Measurements from ENCODE around the gene ASCC1.

Gene ASCC1

DNA sequence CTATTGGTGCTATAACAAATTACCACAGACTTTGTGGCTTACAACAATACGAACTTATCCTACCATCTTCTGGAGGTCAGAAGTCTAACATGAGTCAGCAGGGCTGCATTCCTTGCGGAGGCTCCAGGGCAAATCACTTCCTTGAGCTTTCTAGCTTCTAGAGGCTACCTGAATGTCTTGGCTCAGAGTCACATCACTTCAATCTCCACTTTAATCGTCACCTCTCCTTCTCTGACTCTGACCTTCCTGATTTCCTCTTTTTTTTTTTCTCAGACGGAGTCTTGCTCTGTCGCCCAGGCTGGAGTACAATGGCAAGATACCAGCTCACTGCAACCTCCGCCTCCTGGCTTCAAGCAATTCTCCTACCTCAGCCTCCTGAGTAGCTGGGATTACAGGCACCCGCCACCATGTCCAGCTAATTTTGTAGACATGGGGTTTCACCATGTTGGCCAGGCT lies 44.9 kb downstream of the ASCC1 start:
- H2AFZ ChIP-seq (ENCODE audit: low read depth, low read length, severe bottlenecking) = no peak overlapping the region
- H3K9me2 ChIP-seq (replicated peaks; ENCODE audit: insufficient read depth, low read length) = no peaks in the 10 kb centered on the region
- H3K4me3 ChIP-seq (ENCODE audit: insufficient read depth, low read length, poor library complexity, severe bottlenecking) = no peak overlapping the region
- no peaks in the 10 kb centered on the region for H3K79me2 ChIP-seq (ENCODE audit: insufficient read depth, low read length)
- no peak overlapping the region for H3K27ac ChIP-seq (ENCODE audit: low read depth, low read length)
- no peaks in the 10 kb centered on the region for H3K27me3 ChIP-seq (ENCODE audit: low read length)
- H3F3A ChIP-seq (ENCODE audit: insufficient read depth) = peaks cover 3% of the 10 kb centered on the region; the same call in 1 of the 2 replicates
- TF ChIP-seq CTCF (IDR thresholded peaks at IDR 0.05; ENCODE audit: insufficient read depth, low read length, poor library complexity, severe bottlenecking) = no peak
- TF ChIP-seq EZH2phosphoT487 (conservative IDR thresholded peaks at IDR 0.05; ENCODE audit: low read length) = no peak
- H3K9ac ChIP-seq (ENCODE audit: low read length) = no peak overlapping the region
- H3K36me3 ChIP-seq (ENCODE audit: low read length) = no peaks in the 10 kb centered on the region
- H4K20me1 ChIP-seq (ENCODE audit: low read depth, low read length) = no peaks in the 10 kb centered on the region
- H3K9me3 ChIP-seq (ENCODE audit: insufficient read depth, low read length) = no peaks in the 10 kb centered on the region
- H3K4me2 ChIP-seq (ENCODE audit: low read depth, low read length, poor library complexity, severe bottlenecking) = no peak overlapping the region

- TF ChIP-seq EZH2phosphoT487 (conservative IDR thresholded peaks at IDR 0.05; ENCODE audit: low read length) (no peak), CTCF (IDR thresholded peaks at IDR 0.05; ENCODE audit: insufficient read depth, low read length, poor library complexity, severe bottlenecking) (no peak)
- Histone ChIP-seq H3K27ac (ENCODE audit: low read depth, low read length) (no peak overlapping the region), H2AFZ (ENCODE audit: low read depth, low read length, severe bottlenecking) (no peak overlapping the region), H3F3A (ENCODE audit: insufficient read depth) (peaks cover 3% of the 10 kb centered on the region; the same call in 1 of the 2 replicates), H3K27me3 (ENCODE audit: low read length) (no peaks in the 10 kb centered on the region), H3K36me3 (ENCODE audit: low read length) (no peaks in the 10 kb centered on the region), H3K9me2 (replicated peaks; ENCODE audit: insufficient read depth, low read length) (no peaks in the 10 kb centered on the region), H4K20me1 (ENCODE audit: low read depth, low read length) (no peaks in the 10 kb centered on the region), H3K9ac (ENCODE audit: low read length) (no peak overlapping the region), H3K9me3 (ENCODE audit: insufficient read depth, low read length) (no peaks in the 10 kb centered on the region), H3K4me2 (ENCODE audit: low read depth, low read length, poor library complexity, severe bottlenecking) (no peak overlapping the region), H3K4me3 (ENCODE audit: insufficient read depth, low read length, poor library complexity, severe bottlenecking) (no peak overlapping the region), H3K79me2 (ENCODE audit: insufficient read depth, low read length) (no peaks in the 10 kb centered on the region)
These were observed 45.3 kb downstream of the ASCC1 start for GRCh38 chr10:72170733-72171132.

DNA sequence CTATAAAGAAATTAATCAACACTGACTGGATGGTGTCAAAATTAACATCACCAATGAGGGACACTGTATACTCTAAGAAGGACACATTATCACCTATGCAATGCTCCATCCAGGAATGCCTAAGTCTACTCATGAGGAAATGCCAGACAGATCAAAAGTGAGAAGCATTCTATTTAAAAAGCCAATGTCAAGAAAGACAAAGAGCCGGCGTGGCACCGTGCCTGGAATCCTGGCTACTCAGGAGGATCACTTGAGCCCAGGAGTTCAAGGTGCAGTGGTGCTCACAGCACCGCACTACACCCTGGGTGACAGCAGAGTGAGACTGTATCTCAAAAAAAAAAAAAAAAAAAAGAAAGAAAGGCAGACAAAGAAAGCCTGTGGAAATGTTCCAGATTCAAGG lies 45.8 kb downstream of the ASCC1 start:
- H3K9me2 ChIP-seq (replicated peaks; ENCODE audit: insufficient read depth, low read length) = no peaks in the 10 kb centered on the region
- H3K9me3 ChIP-seq (ENCODE audit: insufficient read depth, low read length) = no peaks in the 10 kb centered on the region
- no peak overlapping the region for H3K4me3 ChIP-seq (ENCODE audit: insufficient read depth, low read length, poor library complexity, severe bottlenecking)
- no peaks in the 10 kb centered on the region for H3K27me3 ChIP-seq (ENCODE audit: low read length)
- no peak overlapping the region for H2AFZ ChIP-seq (ENCODE audit: low read depth, low read length, severe bottlenecking)
- H3K36me3 ChIP-seq (ENCODE audit: low read length) = no peaks in the 10 kb centered on the region
- TF ChIP-seq EZH2phosphoT487 (conservative IDR thresholded peaks at IDR 0.05; ENCODE audit: low read length) (no peak), CTCF (IDR thresholded peaks at IDR 0.05; ENCODE audit: insufficient read depth, low read length, poor library complexity, severe bottlenecking) (no peak)
- H3F3A ChIP-seq (ENCODE audit: insufficient read depth) = peaks cover 2% of the 10 kb centered on the region; the same call in 1 of the 2 replicates
- no peak overlapping the region for H3K4me2 ChIP-seq (ENCODE audit: low read depth, low read length, poor library complexity, severe bottlenecking)
- H3K9ac ChIP-seq (ENCODE audit: low read length) = no peak overlapping the region
- H3K79me2 ChIP-seq (ENCODE audit: insufficient read depth, low read length) = no peaks in the 10 kb centered on the region
- no peaks in the 10 kb centered on the region for H4K20me1 ChIP-seq (ENCODE audit: low read depth, low read length)
- no peak overlapping the region for H3K27ac ChIP-seq (ENCODE audit: low read depth, low read length)

Data from SU-DHL-6 (cell line).